HTR-8/SVneo (cell line): ENCODE results near the gene EARS2.
"Not testable (repeated sequence)": the region's sequence is repeated elsewhere in the genome, so short reads cannot be mapped to it uniquely, and the experiment has no call there.

Source experiments
- DNase-seq: peaks from one replicate; pipeline ENCODE4 v3.0.0; 2011; ENCODE audit warnings: low spot score, mixed read lengths; ENCODE audit not compliant: insufficient read length
- FAIRE-seq: peaks from 2 replicates; lab custom pipeline; 2011; peaks lifted over from hg19 to GRCh38; lab: Jason Lieb, UNC

Gene EARS2

GRCh38 chr16:23570992-23571632, 14.0 kb upstream of the EARS2 start:
- no peak for DNase-seq
- no peak for FAIRE-seq

DNA sequence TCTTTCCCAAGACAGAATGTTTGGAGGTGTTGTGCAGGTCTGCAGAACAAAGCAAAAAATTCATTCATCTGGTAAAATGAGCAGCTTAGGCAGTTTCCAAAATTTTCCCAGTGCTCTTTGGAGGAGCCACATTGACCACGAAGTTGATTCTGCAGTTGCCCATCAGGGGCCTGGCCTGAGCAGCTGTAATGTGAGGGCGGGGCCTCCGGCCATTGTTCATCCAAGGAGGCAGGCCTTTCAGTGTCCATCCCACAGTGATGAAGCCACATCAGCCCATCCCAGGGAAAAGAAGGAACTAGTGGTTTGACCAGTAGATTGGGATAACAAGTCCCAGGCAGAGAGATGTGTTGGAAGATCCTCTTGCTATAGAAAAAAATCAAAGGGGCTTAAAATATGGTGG, 10.5 kb upstream of the EARS2 start:
- DNase-seq (no peak), FAIRE-seq (no peak)

GRCh38 chr16:23566724-23567123, 9.6 kb upstream of the EARS2 start:
- DNase-seq (no peak), FAIRE-seq (no peak)

DNA sequence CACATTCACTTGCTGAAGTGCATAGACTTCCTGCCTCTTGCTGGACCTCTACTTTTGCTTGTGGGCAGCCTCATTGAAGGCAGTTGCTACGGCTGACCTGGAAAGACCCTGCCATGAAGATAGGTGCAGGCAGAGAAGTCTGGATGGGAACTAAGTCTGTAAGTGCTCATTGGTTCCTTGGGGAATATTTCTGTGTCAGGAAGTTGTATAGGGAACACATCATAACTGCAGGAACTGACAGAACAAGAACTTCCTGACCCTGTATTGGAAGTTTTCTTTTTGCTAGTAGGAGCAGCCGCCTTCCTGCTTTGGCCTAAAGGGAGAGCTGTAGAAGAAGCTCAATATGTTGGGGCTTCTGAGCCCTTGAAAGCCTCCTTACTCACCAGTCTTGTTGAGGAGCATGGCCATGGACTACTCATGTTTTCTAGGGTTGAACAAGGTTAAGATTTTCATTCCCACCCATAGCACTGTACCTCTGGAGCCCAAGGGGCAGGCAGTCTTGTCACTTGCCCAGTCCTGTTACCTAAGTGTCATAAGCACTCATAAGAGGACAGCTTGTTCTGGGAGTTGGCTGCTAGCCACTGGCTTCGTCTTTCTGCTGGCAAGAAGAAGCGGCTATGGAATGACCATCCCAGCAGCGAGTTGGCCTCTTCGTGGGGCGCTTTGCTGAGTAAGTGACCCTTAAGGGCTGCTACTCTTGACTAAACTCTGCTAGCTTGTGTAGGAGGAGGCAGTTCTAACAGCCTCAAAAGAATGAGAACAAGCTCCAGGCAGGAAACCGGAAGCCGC, 7.6 kb upstream of the EARS2 start:
- no peak for DNase-seq
- no peak for FAIRE-seq

DNA sequence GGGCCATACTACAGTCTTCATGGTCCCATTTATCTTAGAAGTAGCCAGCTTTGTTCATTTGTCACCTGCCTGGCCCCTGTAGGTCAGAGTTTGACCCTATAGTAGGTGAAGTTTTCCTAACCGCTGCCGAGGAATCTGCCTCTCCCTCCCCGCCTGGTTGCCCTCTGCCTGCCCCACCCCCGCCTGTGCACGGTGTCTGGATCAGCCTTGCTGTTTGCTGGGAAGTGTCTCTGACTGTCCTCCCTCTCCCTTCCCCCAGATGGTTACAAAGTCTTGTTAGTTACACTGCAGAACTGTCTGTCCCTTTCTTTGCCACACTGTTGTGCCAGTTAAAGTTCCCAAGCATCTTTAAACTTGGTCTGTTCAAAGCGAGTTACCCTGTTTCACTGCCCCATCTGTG, 6.0 kb upstream of the EARS2 start:
- DNase-seq, result no peak
- FAIRE-seq, result no peak

- DNase-seq (no peak), FAIRE-seq (no peak)
Measured at GRCh38 chr16:23562505-23562904, 5.4 kb upstream of the EARS2 start.

DNA sequence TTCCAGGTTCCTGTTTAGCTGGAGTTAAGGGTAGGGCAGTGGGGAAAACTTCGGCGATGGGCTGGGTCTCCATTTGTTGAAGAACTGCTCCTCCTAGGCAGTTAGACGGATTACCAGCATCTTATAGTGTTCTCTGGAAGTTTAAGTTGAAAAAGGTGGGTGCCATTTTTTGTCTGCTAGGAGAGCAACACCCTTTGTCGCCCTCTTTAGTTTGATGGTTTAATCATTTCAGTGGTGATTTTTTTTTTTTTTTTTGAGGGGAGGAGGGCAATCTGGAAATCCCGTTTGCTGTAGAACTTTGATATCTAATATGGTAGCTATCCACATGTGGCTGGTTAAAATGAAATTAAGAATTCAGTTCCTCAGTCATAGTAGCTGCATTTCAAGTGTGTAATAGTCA, 4.4 kb upstream of the EARS2 start:
- FAIRE-seq (no peak), DNase-seq (no peak)

DNA sequence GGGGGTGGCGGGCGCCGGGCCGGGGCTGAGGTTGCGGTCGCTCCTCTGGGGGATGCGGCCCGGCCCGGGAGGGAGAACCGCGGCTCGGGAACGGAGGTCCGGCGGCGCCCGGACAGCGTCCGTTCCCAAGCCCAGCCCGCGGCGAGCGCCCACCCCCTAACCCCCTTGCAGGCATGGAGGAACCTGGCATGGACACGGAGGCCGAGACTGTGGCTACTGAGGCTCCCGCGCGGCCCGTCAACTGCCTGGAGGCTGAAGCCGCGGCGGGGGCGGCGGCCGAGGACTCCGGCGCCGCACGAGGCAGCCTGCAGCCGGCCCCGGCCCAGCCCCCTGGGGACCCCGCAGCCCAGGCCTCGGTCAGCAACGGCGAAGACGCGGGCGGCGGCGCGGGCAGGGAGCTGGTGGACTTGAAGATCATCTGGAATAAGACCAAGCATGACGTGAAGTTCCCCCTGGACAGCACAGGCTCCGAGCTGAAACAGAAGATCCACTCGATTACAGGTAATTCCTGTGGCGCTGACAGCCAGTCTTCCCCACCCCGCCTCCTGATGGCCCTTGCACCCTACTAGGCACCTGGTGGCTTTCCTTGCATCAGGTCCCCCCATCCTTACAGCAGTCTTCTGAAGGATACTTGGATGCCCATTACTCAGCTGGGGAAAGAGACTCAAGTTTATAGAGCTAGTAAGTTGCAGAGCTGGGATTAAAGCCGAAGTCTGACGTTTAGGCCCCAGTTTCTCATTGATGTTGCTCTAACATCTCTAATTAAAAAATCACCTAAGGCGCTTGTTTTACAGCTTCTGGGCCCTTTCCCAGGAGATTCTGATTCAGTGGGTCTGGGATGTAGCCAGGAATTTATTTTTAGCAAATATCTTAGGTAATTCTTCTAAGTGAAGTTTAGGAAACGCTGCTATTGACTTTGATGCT, 891 bp upstream of the EARS2 start:
- DNase-seq (no peak), FAIRE-seq (no peak)

DNA sequence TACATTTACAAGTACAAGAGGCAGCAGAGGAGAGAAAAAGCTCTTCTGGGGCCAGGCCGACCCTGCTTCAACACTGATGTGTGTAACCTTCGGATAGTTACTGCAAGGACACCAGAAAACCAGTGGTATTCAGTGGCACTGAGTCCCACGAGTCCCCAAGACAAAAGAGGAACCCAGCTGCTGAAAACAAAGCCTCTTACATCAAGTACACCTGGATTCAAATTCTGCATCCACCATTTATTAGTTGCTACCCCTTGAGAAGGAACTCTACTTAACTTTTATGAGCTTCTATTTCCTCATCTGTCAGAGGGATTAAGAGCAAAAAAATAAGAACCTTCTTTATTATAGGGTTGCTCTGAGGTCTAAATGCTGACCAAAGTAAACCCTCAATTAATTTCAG, 2.6 kb downstream of the EARS2 start:
- FAIRE-seq (no peak), DNase-seq (no peak)

GRCh38 chr16:23552161-23552560, 5.0 kb downstream of the EARS2 start:
- FAIRE-seq, result no peak
- DNase-seq, result no peak

DNA sequence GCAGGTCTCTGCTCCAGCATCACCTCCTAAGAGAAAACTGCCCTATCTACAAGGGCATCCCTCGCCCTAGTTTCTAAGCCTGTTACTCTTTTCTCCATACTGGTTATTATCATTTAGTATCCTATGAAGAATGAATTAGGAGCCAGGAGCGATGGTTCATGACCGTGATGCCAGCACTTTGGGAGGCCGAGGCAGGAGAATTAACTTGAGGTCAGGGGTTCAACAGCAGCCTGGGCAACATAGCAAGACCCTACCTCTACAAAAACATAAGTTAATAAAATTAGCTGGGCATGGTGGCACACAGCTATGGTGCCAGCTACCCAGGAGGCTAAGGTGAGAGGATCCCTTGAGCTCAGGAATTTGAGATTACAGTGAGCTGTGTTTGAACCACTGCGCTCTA, 7.2 kb downstream of the EARS2 start:
- no peak for FAIRE-seq
- DNase-seq, result no peak

GRCh38 chr16:23544436-23544835, 12.7 kb downstream of the EARS2 start:
- FAIRE-seq (no peak), DNase-seq (no peak)

- DNase-seq, FAIRE-seq: not testable (repeated sequence)
Measured at GRCh38 chr16:23540817-23541178, 16.4 kb downstream of the EARS2 start.

DNA sequence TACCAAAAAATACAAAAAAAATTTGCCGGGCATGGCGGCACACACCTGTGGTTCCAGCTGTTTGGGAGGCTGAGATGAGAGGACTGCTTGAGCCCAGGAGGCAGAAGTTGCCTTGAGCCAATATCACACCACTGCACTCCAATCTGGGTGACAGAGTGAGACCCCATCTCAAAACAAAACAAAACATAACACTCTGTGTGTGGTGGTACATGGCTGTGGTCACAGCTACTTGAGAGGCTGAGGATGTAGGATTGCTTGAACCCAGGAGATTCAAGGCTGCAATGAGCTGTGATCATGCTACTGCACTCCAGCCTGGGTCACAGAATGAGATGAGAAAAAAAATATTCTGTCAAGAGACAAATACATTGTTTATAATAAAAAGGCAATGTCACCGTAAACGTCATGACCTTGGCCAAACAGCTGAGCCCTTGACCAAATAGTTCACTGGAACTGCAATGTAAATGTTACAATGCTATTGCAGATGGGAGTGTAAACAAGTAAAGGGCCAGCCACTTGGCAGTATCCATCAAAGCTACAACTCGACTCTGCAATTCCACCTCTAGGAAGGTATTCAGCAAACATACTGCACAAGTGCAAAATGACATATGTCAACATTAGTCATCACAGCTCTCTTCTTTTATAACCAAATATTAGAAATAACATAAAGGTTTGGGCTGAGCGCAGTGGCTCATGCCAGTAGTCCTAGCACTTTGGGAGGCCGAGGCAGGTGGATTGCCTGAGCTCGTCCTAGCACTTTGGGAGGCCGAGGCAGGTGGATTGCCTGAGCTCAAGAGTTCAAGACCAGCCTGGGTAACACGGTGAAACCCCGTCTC, 16.9 kb downstream of the EARS2 start:
- DNase-seq (no peak), FAIRE-seq (no peak)

GRCh38 chr16:23538919-23539278, 18.3 kb downstream of the EARS2 start:
- no peak for DNase-seq

DNA sequence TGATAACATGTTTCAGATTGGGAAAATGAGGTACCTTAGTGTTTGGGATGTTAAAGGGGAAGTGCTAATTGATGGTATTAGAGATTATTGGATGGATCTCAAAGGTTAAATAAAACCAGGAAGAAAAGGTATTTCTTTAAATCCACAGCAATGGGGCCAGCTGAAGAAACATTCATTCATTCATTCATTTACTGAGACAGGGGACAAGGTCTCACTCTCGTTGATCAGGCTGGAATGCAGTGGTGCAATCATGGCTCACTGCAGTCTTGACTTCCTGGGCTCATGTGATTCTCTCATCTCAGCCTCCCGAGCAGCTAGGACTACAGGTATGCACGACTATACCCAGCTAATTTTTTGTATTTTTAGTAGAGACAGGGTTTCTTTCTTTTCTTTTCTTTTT, 19.8 kb downstream of the EARS2 start:
- FAIRE-seq (no peak), DNase-seq (no peak)

More at GRCh38 chr16:23538919-23539278, 18.3 kb downstream of the EARS2 start:
- no peak for FAIRE-seq

GRCh38 chr16:23535901-23536300, 21.2 kb downstream of the EARS2 start:
- DNase-seq (no peak), FAIRE-seq (no peak)

DNA sequence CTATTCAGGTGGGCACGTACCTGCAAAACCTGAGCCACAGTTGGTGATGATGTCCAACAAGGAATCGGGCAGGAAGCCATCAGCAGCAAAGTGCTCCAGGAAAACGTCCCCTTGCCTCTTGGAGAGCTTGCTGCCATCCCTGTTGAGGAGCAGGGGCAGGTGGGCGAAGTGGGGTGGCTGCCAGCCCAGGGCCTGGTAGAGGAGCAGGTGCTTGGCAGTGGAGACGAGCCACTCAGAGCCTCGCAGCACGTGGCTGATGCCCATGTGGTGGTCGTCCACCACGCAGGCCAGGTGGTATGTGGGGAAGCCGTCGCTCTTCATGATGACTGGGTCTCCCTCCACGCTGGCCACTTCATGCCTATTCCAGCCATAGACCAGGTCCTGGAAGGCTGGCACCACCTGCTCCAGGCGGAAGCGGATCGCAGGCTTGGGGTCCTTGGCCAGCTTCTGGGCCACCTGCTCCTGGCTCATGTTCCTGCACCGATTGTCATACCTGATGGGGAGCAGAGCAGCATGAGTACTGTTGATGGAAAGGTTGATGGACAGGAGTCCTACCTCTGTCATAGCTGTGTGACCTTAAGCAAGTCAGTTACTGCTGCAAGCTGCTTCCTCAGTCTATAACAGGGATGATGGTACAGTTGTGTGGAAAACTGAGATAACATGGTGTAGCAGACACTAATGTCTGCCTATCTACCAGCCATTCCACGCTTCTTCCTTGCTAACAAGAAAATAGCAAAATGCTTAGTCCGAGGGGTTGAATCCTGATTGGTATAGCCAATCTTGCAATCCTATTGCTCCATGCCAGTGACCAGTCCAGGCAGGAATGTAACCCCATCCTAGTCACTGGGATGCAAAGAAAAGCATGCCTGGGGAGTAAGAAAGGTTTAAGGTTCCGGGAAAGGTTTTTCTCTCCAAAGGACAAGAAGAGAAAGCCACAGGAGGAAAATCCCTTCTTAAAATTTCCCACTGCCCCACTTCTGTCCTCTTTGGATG, 22.0 kb downstream of the EARS2 start:
- FAIRE-seq (no peak), DNase-seq (no peak)

DNA sequence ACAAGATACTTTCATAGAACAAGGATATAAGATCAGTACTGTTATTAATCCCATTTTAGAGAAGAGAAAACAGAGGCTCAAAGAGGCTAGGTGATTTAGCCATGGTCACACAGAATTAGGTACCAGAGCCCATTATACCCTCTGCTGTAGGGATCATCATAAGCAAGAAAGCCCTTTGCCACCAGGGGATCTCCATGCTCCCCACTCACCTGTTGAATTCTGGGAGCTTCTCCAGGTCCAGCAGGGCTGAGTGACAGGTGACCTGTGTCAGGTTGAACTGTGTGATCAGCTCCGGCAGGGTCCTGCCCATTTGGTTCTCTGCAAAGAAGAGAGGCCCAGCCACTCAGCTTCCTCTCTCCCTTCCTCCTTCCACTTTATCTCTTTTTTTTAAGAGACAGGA, 24.7 kb downstream of the EARS2 start:
- no peak for DNase-seq
- FAIRE-seq, result no peak
